Measurements from ENCODE around the gene ODAD4. TPM values are rescaled to one million over a fixed set of nuclear protein-coding genes. Genes with fewer than 3 reads are reported as not detected.
"Not testable (repeated sequence)": the region's sequence is repeated elsewhere in the genome, so short reads cannot be mapped to it uniquely, and the experiment has no call there.

Gene ODAD4
- total RNA-seq, 2 experiments from 2014 or later: 0.65 to 0.72 TPM

- Mint-ChIP-seq H3K9me3 (no peaks in the 10 kb centered on the region), H3K27me3 (no peaks in the 10 kb centered on the region), H3K27ac (no peak overlapping the region), H3K36me3 (peaks cover 24% of the 10 kb centered on the region), H3K4me3 (no peak overlapping the region), H3K4me1 (peaks cover 3% of the 10 kb centered on the region)
- ATAC-seq (ENCODE audit: low read depth): no peak
- POLR2A ChIA-PET: interaction anchor here (1.6 kb wide), 1 partner anchor 22 kb away, joined by 4 read pairs; no protein-coding TSS in a partner anchor
- no peak for DNase-seq
Measured at GRCh38 chr17:41989702-41990419, 59.4 kb downstream of the ODAD4 start.

- no peak overlapping the region for H3K4me3 Mint-ChIP-seq
- peaks cover 32% of the 10 kb centered on the region for H3K36me3 Mint-ChIP-seq
- H3K4me1 Mint-ChIP-seq: peaks cover 3% of the 10 kb centered on the region
- POLR2A ChIA-PET: no interaction called here
- DNase-seq (no peak), ATAC-seq (ENCODE audit: low read depth) (no peak)
- H3K27me3 Mint-ChIP-seq: no peaks in the 10 kb centered on the region
- no peaks in the 10 kb centered on the region for H3K9me3 Mint-ChIP-seq
- H3K27ac Mint-ChIP-seq: no peak overlapping the region
Measured at GRCh38 chr17:41992576-41992975, 62.2 kb downstream of the ODAD4 start.

- no peak overlapping the region for H3K27ac Mint-ChIP-seq
- H3K9me3 Mint-ChIP-seq: no peaks in the 10 kb centered on the region
- ATAC-seq (ENCODE audit: low read depth): no peak
- peaks cover 5% of the 10 kb centered on the region for H3K4me1 Mint-ChIP-seq
- POLR2A ChIA-PET: interaction anchor here (1.2 kb wide), 1 partner anchor 19 kb away, joined by 3 read pairs; no protein-coding TSS in a partner anchor
- no peak overlapping the region for H3K4me3 Mint-ChIP-seq
- DNase-seq: no peak
- no peaks in the 10 kb centered on the region for H3K27me3 Mint-ChIP-seq
- peaks cover 26% of the 10 kb centered on the region for H3K36me3 Mint-ChIP-seq
Measured at GRCh38 chr17:41996855-41997164, 66.4 kb downstream of the ODAD4 start.

- Mint-ChIP-seq H3K4me3 (no peak overlapping the region), H3K9me3 (no peaks in the 10 kb centered on the region), H3K27me3 (no peaks in the 10 kb centered on the region), H3K36me3 (peaks cover 28% of the 10 kb centered on the region), H3K4me1 (peaks cover 12% of the 10 kb centered on the region), H3K27ac (no peak overlapping the region)
- ATAC-seq (ENCODE audit: low read depth): no peak
- DNase-seq: no peak
- POLR2A ChIA-PET: no interaction called here
Measured at GRCh38 chr17:41998497-41998896, 68.1 kb downstream of the ODAD4 start.

- Mint-ChIP-seq H3K36me3 (peaks cover 22% of the 10 kb centered on the region), H3K4me3 (no peak overlapping the region), H3K27ac (no peak overlapping the region), H3K9me3 (no peaks in the 10 kb centered on the region), H3K4me1 (peaks cover 23% of the 10 kb centered on the region), H3K27me3 (no peaks in the 10 kb centered on the region)
- POLR2A ChIA-PET: no interaction called here
- DNase-seq: no peak
- no peak for ATAC-seq (ENCODE audit: low read depth)
Measured at GRCh38 chr17:42000413-42001133, 70.2 kb downstream of the ODAD4 start.

- peaks cover 23% of the 10 kb centered on the region for H3K4me1 Mint-ChIP-seq
- POLR2A ChIA-PET: no interaction called here
- ATAC-seq (ENCODE audit: low read depth): no peak
- no peak overlapping the region for H3K4me3 Mint-ChIP-seq
- peaks cover 16% of the 10 kb centered on the region for H3K36me3 Mint-ChIP-seq
- no peak for DNase-seq
- H3K9me3 Mint-ChIP-seq: no peaks in the 10 kb centered on the region
- no peaks in the 10 kb centered on the region for H3K27me3 Mint-ChIP-seq
- no peak overlapping the region for H3K27ac Mint-ChIP-seq
Measured at GRCh38 chr17:42001729-42002128, 71.3 kb downstream of the ODAD4 start.

GRCh38 chr17:42002175-42002791 lies 71.9 kb downstream of the ODAD4 start:
- Mint-ChIP-seq H3K27me3 (no peaks in the 10 kb centered on the region), H3K36me3 (peaks cover 14% of the 10 kb centered on the region), H3K4me1 (peaks cover 25% of the 10 kb centered on the region), H3K9me3 (no peaks in the 10 kb centered on the region), H3K4me3 (no peak overlapping the region), H3K27ac (no peak overlapping the region)
- ATAC-seq (ENCODE audit: low read depth): no peak
- POLR2A ChIA-PET: interaction anchor here (1.9 kb wide), 1 partner anchor 15 kb away, joined by 6 read pairs; the partner anchor contains the start of gene DNAJC7
- DNase-seq: no peak

GRCh38 chr17:42002792-42003301 lies 72.4 kb downstream of the ODAD4 start:
- Mint-ChIP-seq H3K27me3 (no peaks in the 10 kb centered on the region), H3K4me3 (no peak overlapping the region)

GRCh38 chr17:42005166-42005565 lies 74.7 kb downstream of the ODAD4 start:
- no peaks in the 10 kb centered on the region for H3K27me3 Mint-ChIP-seq
- no peak for ATAC-seq (ENCODE audit: low read depth)
- peaks cover 28% of the 10 kb centered on the region for H3K4me1 Mint-ChIP-seq
- POLR2A ChIA-PET: interaction anchor here (0.7 to 1.2 kb wide), 3 partner anchors 10 to 39 kb away, joined by 3 read pairs; partner anchors contain the start of gene CNP
- H3K36me3 Mint-ChIP-seq: peaks cover 10% of the 10 kb centered on the region
- no peak overlapping the region for H3K4me3 Mint-ChIP-seq
- no peak for DNase-seq
- H3K9me3 Mint-ChIP-seq: no peaks in the 10 kb centered on the region
- H3K27ac Mint-ChIP-seq: no peak overlapping the region

More at GRCh38 chr17:42002792-42003301, 72.4 kb downstream of the ODAD4 start:
- ATAC-seq (ENCODE audit: low read depth) (no peak), DNase-seq (no peak)
- POLR2A ChIA-PET: interaction anchor here (0.9 to 1.9 kb wide), 2 partner anchors 13 to 14 kb away, joined by 3 to 6 read pairs; partner anchors contain the start of gene DNAJC7
- H3K27ac Mint-ChIP-seq: no peak overlapping the region
- H3K36me3 Mint-ChIP-seq: peaks cover 14% of the 10 kb centered on the region
- no peaks in the 10 kb centered on the region for H3K9me3 Mint-ChIP-seq
- H3K4me1 Mint-ChIP-seq: peaks cover 25% of the 10 kb centered on the region

- Mint-ChIP-seq H3K27ac (no peak overlapping the region), H3K4me1 (peaks cover 39% of the 10 kb centered on the region), H3K36me3 (peaks cover 13% of the 10 kb centered on the region), H3K9me3 (no peaks in the 10 kb centered on the region), H3K27me3 (no peaks in the 10 kb centered on the region), H3K4me3 (no peak overlapping the region)
- no peak for DNase-seq
- no peak for ATAC-seq (ENCODE audit: low read depth)
- POLR2A ChIA-PET: no interaction called here
Measured at GRCh38 chr17:42009170-42009569, 78.8 kb downstream of the ODAD4 start.

- H3K4me1 Mint-ChIP-seq: peaks cover 34% of the 10 kb centered on the region
- H3K27ac Mint-ChIP-seq: not testable (repeated sequence)
Measured at GRCh38 chr17:42010266-42010680, 79.9 kb downstream of the ODAD4 start.

GRCh38 chr17:42010898-42011516 lies 80.6 kb downstream of the ODAD4 start:
- no peaks in the 10 kb centered on the region for H3K9me3 Mint-ChIP-seq
- DNase-seq: no peak
- no peak overlapping the region for H3K27ac Mint-ChIP-seq
- POLR2A ChIA-PET: no interaction called here
- peaks cover 40% of the 10 kb centered on the region for H3K4me1 Mint-ChIP-seq
- peaks cover 13% of the 10 kb centered on the region for H3K36me3 Mint-ChIP-seq
- H3K27me3 Mint-ChIP-seq: no peaks in the 10 kb centered on the region
- no peak overlapping the region for H3K4me3 Mint-ChIP-seq
- no peak for ATAC-seq (ENCODE audit: low read depth)

More at GRCh38 chr17:42010266-42010680, 79.9 kb downstream of the ODAD4 start:
- DNase-seq; H3K27me3 Mint-ChIP-seq; ATAC-seq (ENCODE audit: low read depth); H3K4me3 Mint-ChIP-seq; H3K9me3 Mint-ChIP-seq: not testable (repeated sequence)
- POLR2A ChIA-PET: interaction anchor here (0.7 kb wide), 1 partner anchor 35 kb away, joined by 3 read pairs; no protein-coding TSS in a partner anchor
- peaks cover 13% of the 10 kb centered on the region for H3K36me3 Mint-ChIP-seq

- DNase-seq; H3K4me3 Mint-ChIP-seq; H3K27ac Mint-ChIP-seq; H3K9me3 Mint-ChIP-seq; ATAC-seq (ENCODE audit: low read depth); H3K27me3 Mint-ChIP-seq: not testable (repeated sequence)
- H3K36me3 Mint-ChIP-seq: peaks cover 12% of the 10 kb centered on the region
- POLR2A ChIA-PET: interaction anchor here (0.5 kb wide), 1 partner anchor 236 kb away, joined by 3 read pairs; no protein-coding TSS in a partner anchor
- peaks cover 41% of the 10 kb centered on the region for H3K4me1 Mint-ChIP-seq
Measured at GRCh38 chr17:42012363-42012762, 81.9 kb downstream of the ODAD4 start.

Data from activated naive CD8-positive, alpha-beta T cell treated with anti-CD3 and anti-CD28 coated beads, Interleukin-2, amount 10 ng/mL, durations not matched to agents 7 days and 5 days (primary cell).